H1 (cell line): ENCODE data around the gene MCUB. TPM values are rescaled to one million over a fixed set of nuclear protein-coding genes. Genes with fewer than 3 reads are reported as not detected.

ENCODE experiments used
- CTCF ChIA-PET: fragments of 300-600 bp; sonication (Branson Sonifier 250); formaldehyde crosslinking; loops from one replicate; lab custom pipeline; 2021; ENCODE audit not compliant: partially characterized antibody; lab: Charles Lee
- POLR2A ChIA-PET: fragments of 300-600 bp; sonication (Branson Sonifier 250); formaldehyde crosslinking; loops from one replicate; lab custom pipeline; 2021; ENCODE audit warnings: inconsistent platforms; ENCODE audit not compliant: partially characterized antibody; lab: Charles Lee
- DNase-seq, 2 experiments: peaks; one replicate each; pipeline versions ENCODE4 v3.0.0 to v3.0.0-alpha.2; 2010 to 2022; ENCODE audit warnings: low spot score in 2 of 2, low read depth in 1 of 2, mixed read lengths in 1 of 2
- FAIRE-seq: peaks from 2 replicates; lab custom pipeline; 2011; peaks lifted over from hg19 to GRCh38; lab: Jason Lieb, UNC
- H2AFZ ChIP-seq: 2 replicates; pipeline ENCODE4 v1.8.1; 2012; ENCODE audit warnings: low read length, inconsistent platforms
- H2AK5ac ChIP-seq: 2 replicates; pipeline ENCODE4 v1.6.1; 2013; ENCODE audit warnings: low read depth, low read length
- H2BK120ac ChIP-seq: replicated peaks from 2 replicates; pipeline ENCODE3; 2013; ENCODE audit warnings: low read depth, low read length, inconsistent platforms
- H2BK12ac ChIP-seq: 2 replicates; pipeline ENCODE4 v1.6.1; 2013; ENCODE audit warnings: low read depth, low read length
- H2BK15ac ChIP-seq: 2 replicates; pipeline ENCODE4 v1.6.1; 2013; ENCODE audit warnings: low read length
- H2BK20ac ChIP-seq: 2 replicates; pipeline ENCODE4 v1.6.1; 2013; ENCODE audit warnings: low read length
- H2BK5ac ChIP-seq: 2 replicates; pipeline ENCODE4 v1.6.1; 2013; ENCODE audit warnings: low read depth, low read length
- H3K14ac ChIP-seq: 2 replicates; pipeline ENCODE4 v1.6.1; 2013; ENCODE audit warnings: inconsistent platforms; ENCODE audit not compliant: insufficient read length
- H3K18ac ChIP-seq: 2 replicates; pipeline ENCODE4 v1.6.1; 2013; ENCODE audit warnings: low read length; ENCODE audit errors: extremely low read depth
- H3K23ac ChIP-seq: 2 replicates; pipeline ENCODE4 v1.6.1; 2013; ENCODE audit warnings: inconsistent platforms; ENCODE audit not compliant: insufficient read length
- H3K23me2 ChIP-seq: 2 replicates; pipeline ENCODE4 v1.6.1; 2013; ENCODE audit warnings: low read depth, low read length
- H3K27ac ChIP-seq: 2 replicates; pipeline ENCODE4 v1.6.1; 2011; ENCODE audit warnings: low read depth, low read length, inconsistent platforms
- H3K27me3 ChIP-seq, 4 experiments: replicated peaks in 1 of 4; 1 replicate in 1 of 4; 2 replicates in 3 of 4; pipeline versions ENCODE4 v1.6.1 to v1.8.1; 2011 to 2013; ENCODE audit warnings: low read length in 3 of 4, mild to moderate bottlenecking in 3 of 4, inconsistent platforms in 2 of 4, mixed read lengths in 2 of 4, moderate library complexity in 1 of 4; ENCODE audit not compliant: control insufficient read depth in 3 of 4, insufficient read depth in 3 of 4; ENCODE audit errors: extremely low read depth in 1 of 4
- H3K36me3 ChIP-seq, 4 experiments: 2 replicates each; pipeline versions ENCODE4 v1.6.1 to v1.8.1; 2011 to 2013; ENCODE audit warnings: mild to moderate bottlenecking in 4 of 4, low read length in 3 of 4, moderate library complexity in 2 of 4, control low read depth in 1 of 4, inconsistent platforms in 1 of 4; ENCODE audit not compliant: insufficient read depth in 4 of 4, control insufficient read depth in 2 of 4
- H3K4ac ChIP-seq: replicated peaks from 2 replicates; pipeline ENCODE3; 2013; ENCODE audit warnings: low read length, low read depth, mixed read lengths, inconsistent platforms; ENCODE audit not compliant: insufficient read length
- H3K4me1 ChIP-seq, 4 experiments: replicated peaks in 1 of 4; 1 replicate in 1 of 4; 2 replicates in 3 of 4; pipeline versions ENCODE4 v1.6.1 to v1.8.1; 2011 to 2013; ENCODE audit warnings: low read length in 3 of 4, inconsistent platforms in 2 of 4, mixed read lengths in 1 of 4; ENCODE audit not compliant: insufficient read depth in 4 of 4, control insufficient read depth in 3 of 4
- H3K4me2 ChIP-seq, 2 experiments: 2 replicates each; pipeline versions ENCODE4 v1.6.1 to v1.8.1; 2011 to 2013; ENCODE audit warnings: low read depth in 2 of 2, low read length in 2 of 2, control low read depth in 1 of 2, inconsistent platforms in 1 of 2, mild to moderate bottlenecking in 1 of 2; ENCODE audit not compliant: insufficient read depth in 1 of 2
- H3K4me3 ChIP-seq, 4 experiments: fragments of 200-600, 300-600 bp in 1 of 4; sonication (generic), shearing (Covaris generic), sonication (Bioruptor Twin) in 1 of 4; 2 replicates each; pipeline versions ENCODE4 v1.5.1 to v1.8.1; 2011 to 2016; ENCODE audit warnings: low read length in 4 of 4, low read depth in 3 of 4, control low read depth in 2 of 4, inconsistent platforms in 2 of 4, mild to moderate bottlenecking in 2 of 4, mixed read lengths in 1 of 4, moderate library complexity in 1 of 4; ENCODE audit not compliant: insufficient read depth in 2 of 4; ENCODE audit errors: extremely low read depth in 1 of 4
- H3K56ac ChIP-seq: replicated peaks from 2 replicates; pipeline ENCODE3; 2013; ENCODE audit warnings: low read depth, mild to moderate bottlenecking, mixed read lengths, low read length, inconsistent platforms; ENCODE audit not compliant: insufficient read length
- H3K79me1 ChIP-seq: 2 replicates; pipeline ENCODE4 v1.6.1; 2013; ENCODE audit warnings: low read depth, low read length, control low read depth
- H3K79me2 ChIP-seq, 2 experiments: 2 replicates each; pipeline versions ENCODE4 v1.6.1 to v1.8.1; 2012 to 2013; ENCODE audit warnings: low read length in 2 of 2, mild to moderate bottlenecking in 2 of 2, inconsistent platforms in 1 of 2; ENCODE audit not compliant: insufficient read depth in 2 of 2, control insufficient read depth in 1 of 2
- H3K9ac ChIP-seq, 4 experiments: replicated peaks in 1 of 4; 1 replicate in 1 of 4; 2 replicates in 3 of 4; pipeline versions ENCODE4 v1.6.1 to v1.8.1; 2011 to 2013; ENCODE audit warnings: low read depth in 3 of 4, low read length in 3 of 4, control low read depth in 2 of 4, mild to moderate bottlenecking in 2 of 4, moderate library complexity in 2 of 4, inconsistent platforms in 1 of 4; ENCODE audit errors: extremely low read depth in 1 of 4
- H3K9me3 ChIP-seq, 2 experiments: 2 replicates each; pipeline versions ENCODE4 v1.6.1 to v1.8.1; 2012 to 2013; ENCODE audit warnings: mild to moderate bottlenecking in 2 of 2, moderate library complexity in 2 of 2, control low read depth in 1 of 2, inconsistent platforms in 1 of 2, low read depth in 1 of 2, low read length in 1 of 2, mixed read lengths in 1 of 2; ENCODE audit not compliant: insufficient read depth in 2 of 2
- H4K20me1 ChIP-seq, 2 experiments: replicated peaks in 1 of 2; 2 replicates each; pipeline versions ENCODE3 to v1.8.1; 2011 to 2013; ENCODE audit warnings: inconsistent platforms in 2 of 2, low read length in 2 of 2, mild to moderate bottlenecking in 1 of 2; ENCODE audit not compliant: insufficient read depth in 2 of 2, control insufficient read depth in 1 of 2
- H4K5ac ChIP-seq: 2 replicates; pipeline ENCODE4 v1.6.1; 2013; ENCODE audit warnings: low read length, low read depth, mixed read lengths, inconsistent platforms; ENCODE audit not compliant: insufficient read length
- H4K8ac ChIP-seq: 2 replicates; pipeline ENCODE4 v1.8.0; 2013; ENCODE audit warnings: mild to moderate bottlenecking, moderate library complexity, low read length, inconsistent platforms; ENCODE audit not compliant: insufficient read depth; ENCODE audit errors: extremely low read depth
- H4K91ac ChIP-seq: replicated peaks from 2 replicates; pipeline ENCODE3; 2013; ENCODE audit warnings: low read length, mixed read lengths, inconsistent platforms; ENCODE audit not compliant: insufficient read length
- BRCA1 ChIP-seq: IDR thresholded peaks from 2 replicates; pipeline ENCODE4 v1.6.1; 2012; ENCODE audit warnings: low read depth, low read length, improper control_type of control experiment
- CHD2 ChIP-seq: IDR thresholded peaks from 2 replicates; pipeline ENCODE4 v1.6.1; 2012; ENCODE audit warnings: low read length, improper control_type of control experiment
- CREB1 ChIP-seq: IDR thresholded peaks from 2 replicates; pipeline ENCODE4 v1.6.1; 2012; ENCODE audit warnings: inconsistent platforms
- HDAC6 ChIP-seq: IDR thresholded peaks from one replicate; pipeline ENCODE4 v1.7.1; 2012; ENCODE audit warnings: low read depth, mild to moderate bottlenecking, inconsistent platforms, low read length, moderate library complexity
- NANOG ChIP-seq: IDR thresholded peaks from 2 replicates; pipeline ENCODE4 v1.6.1; 2011; ENCODE audit warnings: low read length, low read depth, mild to moderate bottlenecking, inconsistent platforms; ENCODE audit not compliant: insufficient read depth, poor library complexity, severe bottlenecking
- SP2 ChIP-seq: IDR thresholded peaks from 2 replicates; pipeline ENCODE4 v1.6.1; 2012; ENCODE audit warnings: mild to moderate bottlenecking, low read length, inconsistent platforms
- WGBS, 2 experiments: shearing (Covaris generic) in 1 of 2; methylation state at CpG; one replicate each; pipeline versions ENCODE4 v1.1.6 to v1.1.7; 2013 to 2015; ENCODE audit warnings: low lambda C conversion rate in 2 of 2, mixed read lengths in 2 of 2, inconsistent platforms in 1 of 2, low coverage in 1 of 2, missing lambda C conversion rate in 1 of 2; ENCODE audit not compliant: insufficient replicate concordance in 2 of 2, insufficient coverage in 1 of 2, insufficient read length in 1 of 2; ENCODE audit errors: extremely low coverage in 1 of 2, missing lambda C conversion rate in 1 of 2; 5-methylcytosine and 5-hydroxymethylcytosine counted together
- polyA plus RNA-seq, 7 experiments: library from polyadenylated mRNA; depleted of rRNA in 3 of 7; stranded (reverse) in 5 of 7; unstranded in 2 of 7; fragments of >200 nt in 5 of 7; fragments of 200-250 nt in 2 of 7; gene quantifications; 1 replicate in 5 of 7; 2 replicates in 1 of 7; 4 replicates in 1 of 7; pipeline versions ENCODE4 v1.2.1 to v1.2.3, GENCODE V29; 2011 to 2013; ENCODE audit warnings: missing spikeins in 2 of 7, mixed read lengths in 2 of 7
- total RNA-seq: library from RNA; stranded (reverse); fragmentation: NEBNext Ultra II Directional; extraction: Animal tissue kit (Norgen Biotek cat#: 25700); gene quantifications from 2 replicates; pipeline ENCODE4 v1.2.1, GENCODE V29; 2021

MCUB gene
- total and polyA plus RNA-seq, 2 of the 8 experiments (the other 6 are each of a cell fraction or from before 2014, with no cell fraction given) = 15.2 to 19.4 TPM

DNA sequence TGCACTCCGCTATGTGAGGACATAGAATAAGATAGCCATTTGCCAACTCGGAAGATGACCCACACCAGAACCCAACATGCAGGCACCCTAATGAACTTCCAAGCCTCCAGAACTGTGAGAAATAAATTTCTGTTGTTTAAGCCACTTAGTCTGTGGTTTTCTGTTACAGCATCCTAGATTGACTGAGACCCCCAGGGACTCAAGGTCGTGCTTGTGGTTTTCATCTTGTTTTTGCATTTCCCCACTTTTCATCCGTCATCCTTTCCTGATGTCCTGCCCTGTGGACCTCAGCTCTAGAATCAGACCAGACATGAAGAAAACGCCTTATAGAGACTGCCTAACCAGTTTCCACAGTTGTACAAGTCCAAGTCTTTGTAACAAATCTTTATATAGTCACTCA is 54.4 kb downstream of the MCUB start:
- Histone ChIP-seq H4K8ac (no peak overlapping the region), H3K18ac (no peak overlapping the region), H3K56ac (no peak overlapping the region), H3K9me3 (no peaks in the 10 kb centered on the region), H3K14ac (no peak overlapping the region), H3K4ac (no peak overlapping the region), H3K4me1 (peaks cover 0 to 3% (median under 1%) of the 10 kb centered on the region in 4 experiments; a peak in 4 of 7 replicates), H2AFZ (no peak overlapping the region), H2BK15ac (no peak overlapping the region), H4K20me1 (peaks cover 0 to 1% of the 10 kb centered on the region in 2 experiments), H2BK20ac (no peak overlapping the region), H2BK12ac (no peak overlapping the region), H3K36me3 (no peaks in the 10 kb centered on the region), H2BK5ac (no peak overlapping the region), H3K79me2 (no peaks in the 10 kb centered on the region), H3K79me1 (no peaks in the 10 kb centered on the region; the same call in 1 of the 2 replicates), H3K4me3 (no peak overlapping the region), H2AK5ac (no peak overlapping the region), H3K27ac (no peak overlapping the region), H4K91ac (no peak overlapping the region), H4K5ac (no peak overlapping the region), H3K9ac (no peak overlapping the region), H2BK120ac (no peak overlapping the region), H3K27me3 (no peaks in the 10 kb centered on the region), H3K23me2 (no peaks in the 10 kb centered on the region), H3K23ac (no peak overlapping the region), H3K4me2 (no peak overlapping the region)
- TF ChIP-seq BRCA1 (no peak), CHD2 (no peak), SP2 (no peak), CREB1 (no peak), NANOG (no peak), HDAC6 (no peak)
- CTCF ChIA-PET = interaction anchor here (0.6 to 1.2 kb wide), 5 partner anchors 15 to 242 kb away, joined by 3 read pairs; no protein-coding TSS in a partner anchor
- WGBS, 2 experiments = 90% methylated on average over 5 of the region's 5 CpGs; no CpG with 5 or more reads in 1 of the 2 experiments
- DNase-seq (no peak), FAIRE-seq (no peak)
- POLR2A ChIA-PET = no interaction called here
